Activated CD8-positive, alpha-beta T cell treated with anti-CD3 and anti-CD28 coated beads for 36 hours (primary cell): Measurements from ENCODE around the gene TUBGCP3. TPM values are rescaled to one million over a fixed set of nuclear protein-coding genes. Genes with fewer than 3 reads are reported as not detected.

Experiments
- ATAC-seq: fragments of 200-7000 bp; cut with Tn5 transposase; one replicate; pipeline ENCODE4 v1.10.0; 2021; ENCODE audit warnings: mild to moderate bottlenecking, moderate library complexity
- CTCF ChIA-PET: fragments of 350-600 bp; sonication (Branson Sonifier 250); formaldehyde crosslinking; loops from one replicate; lab custom pipeline; 2021; ENCODE audit warnings: antibody characterized with exemption; lab: Charles Lee
- POLR2A ChIA-PET: fragments of 350-600 bp; sonication (Branson Sonifier 250); formaldehyde crosslinking; loops from one replicate; lab custom pipeline; 2021; ENCODE audit warnings: antibody characterized with exemption; lab: Charles Lee
- DNase-seq: peaks from one replicate; pipeline ENCODE4 v3.0.0-alpha.2; 2020
- H3K27ac Mint-ChIP-seq: one replicate; pipeline ENCODE4 v1.8.0; 2021; ENCODE audit warnings: mild to moderate bottlenecking, mixed read lengths
- H3K27me3 Mint-ChIP-seq: one replicate; pipeline ENCODE4 v1.8.0; 2021; ENCODE audit warnings: mixed read lengths
- H3K36me3 Mint-ChIP-seq: one replicate; pipeline ENCODE4 v1.8.0; 2021; ENCODE audit warnings: low read depth, mixed read lengths
- H3K4me1 Mint-ChIP-seq: one replicate; pipeline ENCODE4 v1.8.0; 2021; ENCODE audit warnings: low read depth, mixed read lengths
- H3K4me3 Mint-ChIP-seq: one replicate; pipeline ENCODE4 v1.8.0; 2021; ENCODE audit warnings: mild to moderate bottlenecking, moderate library complexity, mixed read lengths
- H3K9me3 Mint-ChIP-seq: one replicate; pipeline ENCODE4 v1.8.0; 2021; ENCODE audit warnings: mixed read lengths
- CTCF ChIP-seq: fragments of 200-600 bp; IDR thresholded peaks from one replicate; pipeline ENCODE4 v1.8.0; 2022; ENCODE audit warnings: antibody characterized with exemption, mild to moderate bottlenecking
- intact Hi-C: fragments of 100-400 bp; cut with micrococcal nuclease; formaldehyde crosslinking; loops from one replicate; pipeline ENCODE4 v1.10.0; 2022
- total RNA-seq, 2 experiments: library from RNA; stranded (reverse); gene quantifications; one replicate each; pipeline ENCODE4 v1.2.3, GENCODE V29; 2021

TUBGCP3 gene
- total RNA-seq, 2 experiments from 2014 or later: 51.6 to 57.1 TPM

- Mint-ChIP-seq H3K4me3 (no peak overlapping the region), H3K9me3 (peaks cover 8% of the 10 kb centered on the region), H3K27ac (no peak overlapping the region), H3K27me3 (peaks cover 4% of the 10 kb centered on the region), H3K36me3 (peaks cover 6% of the 10 kb centered on the region), H3K4me1 (no peaks in the 10 kb centered on the region)
- intact Hi-C loops: no loop called here
- no peak for TF ChIP-seq CTCF
- DNase-seq (no peak), ATAC-seq (no peak)
- CTCF ChIA-PET: interaction anchor here (1.1 kb wide), 1 partner anchor 22 kb away, joined by 3 read pairs; no protein-coding TSS in a partner anchor
- POLR2A ChIA-PET: no interaction called here
Observed at GRCh38 chr13:112465251-112466131, 122.5 kb downstream of the TUBGCP3 start.

- POLR2A ChIA-PET: no interaction called here
- Mint-ChIP-seq H3K9me3 (peaks cover 8% of the 10 kb centered on the region), H3K27me3 (peaks cover 4% of the 10 kb centered on the region), H3K27ac (no peak overlapping the region), H3K36me3 (peaks cover 6% of the 10 kb centered on the region), H3K4me1 (no peaks in the 10 kb centered on the region), H3K4me3 (no peak overlapping the region)
- CTCF ChIA-PET: interaction anchor here (1.1 kb wide), 1 partner anchor 21 kb away, joined by 3 read pairs; no protein-coding TSS in a partner anchor
- intact Hi-C loops: no loop called here
- no peak for ATAC-seq
- no peak for DNase-seq
- TF ChIP-seq CTCF: no peak
Observed at GRCh38 chr13:112464720-112465119, 123.2 kb downstream of the TUBGCP3 start.

GRCh38 chr13:112462408-112462807 lies 125.5 kb downstream of the TUBGCP3 start:
- intact Hi-C loops: no loop called here
- TF ChIP-seq CTCF: no peak
- DNase-seq: no peak
- no peak overlapping the region for H3K27ac Mint-ChIP-seq
- CTCF ChIA-PET: no interaction called here
- no peak for ATAC-seq
- no peak overlapping the region for H3K4me3 Mint-ChIP-seq
- H3K9me3 Mint-ChIP-seq: peaks cover 12% of the 10 kb centered on the region
- H3K27me3 Mint-ChIP-seq: peaks cover 7% of the 10 kb centered on the region
- POLR2A ChIA-PET: no interaction called here
- H3K4me1 Mint-ChIP-seq: no peaks in the 10 kb centered on the region
- H3K36me3 Mint-ChIP-seq: peaks cover 6% of the 10 kb centered on the region

GRCh38 chr13:112457485-112457884 lies 130.5 kb downstream of the TUBGCP3 start:
- intact Hi-C loops: no loop called here
- no peak overlapping the region for H3K27ac Mint-ChIP-seq
- DNase-seq (no peak), ATAC-seq (no peak)
- H3K4me3 Mint-ChIP-seq: no peak overlapping the region
- H3K4me1 Mint-ChIP-seq: no peaks in the 10 kb centered on the region
- H3K27me3 Mint-ChIP-seq: peaks cover 7% of the 10 kb centered on the region
- peaks cover 10% of the 10 kb centered on the region for H3K9me3 Mint-ChIP-seq
- ChIA-PET CTCF (no interaction called here), POLR2A (no interaction called here)
- H3K36me3 Mint-ChIP-seq: peaks cover 6% of the 10 kb centered on the region
- TF ChIP-seq CTCF: no peak

- no peaks in the 10 kb centered on the region for H3K4me1 Mint-ChIP-seq
- CTCF ChIA-PET: no interaction called here
- intact Hi-C loops: no loop called here
Observed at GRCh38 chr13:112457081-112457480, 130.9 kb downstream of the TUBGCP3 start.

More at GRCh38 chr13:112457081-112457480, 130.9 kb downstream of the TUBGCP3 start:
- POLR2A ChIA-PET: no interaction called here
- H3K36me3 Mint-ChIP-seq: peaks cover 4% of the 10 kb centered on the region
- H3K27ac Mint-ChIP-seq: no peak overlapping the region
- ATAC-seq (no peak), DNase-seq (no peak)
- no peak for TF ChIP-seq CTCF
- H3K4me3 Mint-ChIP-seq: no peak overlapping the region
- H3K27me3 Mint-ChIP-seq: peaks cover 5% of the 10 kb centered on the region
- peaks cover 6% of the 10 kb centered on the region for H3K9me3 Mint-ChIP-seq
